Thyroid gland (tissue), 4 donors: ENCODE data around the gene EPHB3. TPM values are rescaled to one million over a fixed set of nuclear protein-coding genes. Genes with fewer than 3 reads are reported as not detected.

ENCODE experiments used
- DNase-seq, 2 donors: peaks; one replicate each; pipeline ENCODE4 v3.0.0-alpha.2; 2019
- H3K27ac ChIP-seq, 3 donors: fragments of 200-600 bp; sonication (generic); 1 replicate in 2 of 3; 2 replicates in 1 of 3; pipeline ENCODE4 v1.5.1; 2016 to 2019; ENCODE audit warnings: mild to moderate bottlenecking in 1 of 3, moderate library complexity in 1 of 3
- H3K27me3 ChIP-seq: fragments of 200-600 bp; sonication (generic); one replicate; pipeline ENCODE4 v1.5.1; 2019
- H3K36me3 ChIP-seq, 2 donors: fragments of 200-600 bp; sonication (generic); one replicate each; pipeline ENCODE4 v1.5.1; 2016 to 2019
- H3K4me1 ChIP-seq, 2 donors: fragments of 200-600 bp; sonication (generic); one replicate each; pipeline ENCODE4 v1.5.1; 2017 to 2019
- H3K4me3 ChIP-seq, 3 donors: fragments of 200-600 bp; sonication (generic); replicated peaks in 1 of 3; 1 replicate in 2 of 3; 2 replicates in 1 of 3; pipeline ENCODE4 v1.5.1; 2016; ENCODE audit warnings: mild to moderate bottlenecking in 1 of 3
- H3K9me3 ChIP-seq: fragments of 200-600 bp; sonication (generic); one replicate; pipeline ENCODE4 v1.5.1; 2017
- POLR2A ChIP-seq, 2 donors: fragments of 450-650 bp; IDR thresholded peaks; one replicate each; pipeline ENCODE4 v1.6.1; 2017; ENCODE audit warnings: antibody characterized with exemption in 2 of 2, mild to moderate bottlenecking in 2 of 2, moderate library complexity in 1 of 2
- WGBS, 2 donors: methylation state at CpG; one replicate each; pipeline ENCODE4 v1.1.5; 2017; 5-methylcytosine and 5-hydroxymethylcytosine counted together
- intact Hi-C: fragments of 100-400 bp; cut with DNase I; formaldehyde crosslinking; loops from one replicate; pipeline ENCODE4 v1.15.1; 2023
- total RNA-seq, 4 donors: library from RNA; depleted of rRNA; stranded (reverse); fragments of >200 nt; gene quantifications; one replicate each; pipeline ENCODE4 v1.2.3, GENCODE V29; 2016
- TF ChIP-seq, protein P1 (sequence below), 6 experiments: fragments of 200-600 bp in 3 of 6; fragments of 450-650 bp in 3 of 6; sonication (generic) in 3 of 6; IDR thresholded peaks; one replicate each; pipeline ENCODE4 v1.5.1; 2016 to 2019; ENCODE audit warnings: antibody characterized with exemption in 6 of 6, mild to moderate bottlenecking in 2 of 6, inconsistent platforms in 1 of 6, moderate library complexity in 1 of 6

EPHB3 gene
- total RNA-seq, 4 donors from 2014 or later = 0.46 to 2.7 (median 1.1) TPM

DNA sequence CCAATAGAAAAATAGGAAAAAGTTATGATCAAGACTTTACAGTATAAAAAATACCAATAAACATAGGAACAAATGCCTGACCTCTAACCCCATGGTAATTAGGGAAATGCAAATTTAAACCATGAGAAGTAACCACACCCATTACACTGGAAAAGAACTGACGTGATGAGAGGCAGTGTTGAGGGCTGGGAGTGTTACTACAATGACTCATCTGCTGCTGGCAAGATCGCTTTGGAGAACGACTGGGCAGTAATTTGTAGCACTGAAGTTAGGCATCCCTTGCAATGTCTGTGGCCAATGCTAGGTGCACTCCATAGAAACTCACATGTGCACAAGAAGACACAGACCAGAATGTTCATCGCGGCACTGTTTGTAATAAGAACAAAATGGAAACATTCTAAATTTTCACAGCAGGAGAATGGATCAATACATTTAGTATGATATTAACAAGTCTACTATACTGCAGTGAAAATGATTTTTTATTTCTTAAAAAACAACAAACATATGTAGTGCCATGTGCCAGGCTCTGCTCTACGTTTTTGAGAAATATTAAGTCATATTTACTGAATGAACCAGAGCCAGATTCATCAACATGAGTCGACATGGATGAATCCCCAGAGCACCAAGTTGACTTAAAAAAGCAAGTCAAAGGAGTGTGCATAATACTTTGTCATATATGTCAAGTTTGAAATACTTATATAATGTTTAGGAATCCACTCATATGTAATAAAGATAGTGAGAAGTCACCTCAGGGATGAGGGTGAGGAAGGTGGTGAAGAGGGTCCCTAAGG lies 37.6 kb upstream of the EPHB3 start:
- 40 to 61% methylated on average over 7 of the region's 7 CpGs for WGBS, 2 donors
- Histone ChIP-seq H3K27ac (no peak overlapping the region), H3K4me3 (no peak overlapping the region), H3K27me3 (peaks cover 11% of the 10 kb centered on the region), H3K4me1 (peaks cover 4 to 11% of the 10 kb centered on the region in 2 donors), H3K36me3 (no peaks in the 10 kb centered on the region), H3K9me3 (no peaks in the 10 kb centered on the region)
- DNase-seq = peak in 1 of 2 donors; percentile 9
- intact Hi-C loops = no loop called here
- TF ChIP-seq POLR2A (IDR thresholded peaks at IDR 0.05) = peak in 1 of 2 donors; percentile 9
- TF ChIP-seq, protein P1, sequence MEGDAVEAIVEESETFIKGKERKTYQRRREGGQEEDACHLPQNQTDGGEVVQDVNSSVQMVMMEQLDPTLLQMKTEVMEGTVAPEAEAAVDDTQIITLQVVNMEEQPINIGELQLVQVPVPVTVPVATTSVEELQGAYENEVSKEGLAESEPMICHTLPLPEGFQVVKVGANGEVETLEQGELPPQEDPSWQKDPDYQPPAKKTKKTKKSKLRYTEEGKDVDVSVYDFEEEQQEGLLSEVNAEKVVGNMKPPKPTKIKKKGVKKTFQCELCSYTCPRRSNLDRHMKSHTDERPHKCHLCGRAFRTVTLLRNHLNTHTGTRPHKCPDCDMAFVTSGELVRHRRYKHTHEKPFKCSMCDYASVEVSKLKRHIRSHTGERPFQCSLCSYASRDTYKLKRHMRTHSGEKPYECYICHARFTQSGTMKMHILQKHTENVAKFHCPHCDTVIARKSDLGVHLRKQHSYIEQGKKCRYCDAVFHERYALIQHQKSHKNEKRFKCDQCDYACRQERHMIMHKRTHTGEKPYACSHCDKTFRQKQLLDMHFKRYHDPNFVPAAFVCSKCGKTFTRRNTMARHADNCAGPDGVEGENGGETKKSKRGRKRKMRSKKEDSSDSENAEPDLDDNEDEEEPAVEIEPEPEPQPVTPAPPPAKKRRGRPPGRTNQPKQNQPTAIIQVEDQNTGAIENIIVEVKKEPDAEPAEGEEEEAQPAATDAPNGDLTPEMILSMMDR (IDR thresholded peaks at IDR 0.05) = no peak

DNA sequence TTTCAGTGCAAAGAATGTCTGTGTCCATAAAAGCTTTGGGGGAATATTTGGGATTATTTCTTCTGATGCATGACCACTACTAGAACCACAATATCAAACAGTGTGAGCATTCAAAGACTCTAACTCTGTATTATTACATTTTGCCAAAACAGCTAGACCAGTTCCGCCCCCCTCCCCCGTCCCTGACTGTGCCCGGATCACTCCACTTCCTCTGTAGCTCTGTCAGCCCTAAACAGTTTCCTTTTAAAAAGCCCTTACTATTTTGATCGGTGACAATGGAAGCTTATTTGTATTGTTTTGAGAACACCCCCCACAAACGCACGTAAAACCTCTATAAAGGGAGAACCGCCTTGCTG lies 36.6 kb upstream of the EPHB3 start:
- H3K4me3 ChIP-seq = peak overlapping the region; percentile 9 to 68 (median 30)
- WGBS, 2 donors = 1 to 5% methylated on average over 7 of the region's 7 CpGs
- H3K27ac ChIP-seq = peak overlapping the region in 2 of 3 donors; percentile 49 to 67
- no peaks in the 10 kb centered on the region for H3K36me3 ChIP-seq
- H3K9me3 ChIP-seq = no peaks in the 10 kb centered on the region
- no peak for DNase-seq
- peaks cover 4 to 11% of the 10 kb centered on the region in 2 donors for H3K4me1 ChIP-seq
- peaks cover 11% of the 10 kb centered on the region for H3K27me3 ChIP-seq
- intact Hi-C loops = no loop called here
- TF ChIP-seq, protein P1 (IDR thresholded peaks at IDR 0.05) = no peak
- TF ChIP-seq POLR2A (IDR thresholded peaks at IDR 0.05) = no peak

DNA sequence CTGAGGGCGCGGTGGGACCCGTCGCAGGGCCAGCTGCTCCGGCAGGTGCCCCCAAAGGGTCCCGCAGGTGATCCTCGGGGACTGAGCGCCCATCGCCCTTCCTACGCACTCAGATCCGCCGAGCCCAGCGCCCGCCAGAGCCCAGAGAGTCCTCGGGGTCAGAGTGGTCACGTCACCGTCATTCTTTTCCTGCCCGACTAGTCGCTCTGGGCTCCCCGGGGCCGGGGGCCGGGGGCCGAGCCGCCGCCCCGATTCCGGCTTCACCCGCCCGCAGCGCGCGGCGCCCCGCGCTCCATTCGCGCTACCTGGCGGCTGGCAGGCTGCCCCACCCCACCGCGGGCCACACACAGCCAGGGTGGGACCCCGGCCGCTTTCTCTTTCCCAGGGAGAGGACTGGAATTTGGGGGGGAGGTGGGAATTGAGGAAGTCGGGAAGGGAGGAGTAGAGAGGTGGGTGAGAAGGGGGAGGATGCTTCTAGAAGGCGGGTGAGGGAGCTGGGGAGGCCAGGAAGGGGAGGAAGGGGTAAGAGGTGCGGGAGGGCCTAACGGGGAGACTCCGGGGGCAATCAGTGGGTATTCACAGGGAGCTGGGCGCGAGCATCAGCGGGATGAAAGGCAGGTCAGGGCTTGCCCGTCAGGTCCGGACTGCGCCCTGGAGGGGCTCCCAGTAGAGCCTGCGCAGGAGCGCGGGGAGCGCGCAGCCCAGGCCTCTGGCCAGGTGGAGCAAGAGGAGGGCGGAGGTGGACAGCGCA lies 36.1 kb upstream of the EPHB3 start:
- TF ChIP-seq POLR2A (IDR thresholded peaks at IDR 0.05) = no peak
- Histone ChIP-seq H3K4me3 (peak overlapping the region; percentile 9 to 68 (median 30)), H3K27ac (peak overlapping the region; percentile 22 to 67 (median 49)), H3K9me3 (no peaks in the 10 kb centered on the region), H3K36me3 (no peaks in the 10 kb centered on the region), H3K4me1 (peaks cover 4 to 11% of the 10 kb centered on the region in 2 donors), H3K27me3 (peaks cover 11% of the 10 kb centered on the region)
- DNase-seq = peak in 1 of 2 donors; percentile 13
- WGBS, 2 donors = 2 to 3% methylated on average over 33 to 42 of the region's 60 CpGs
- intact Hi-C loops = no loop called here

DNA sequence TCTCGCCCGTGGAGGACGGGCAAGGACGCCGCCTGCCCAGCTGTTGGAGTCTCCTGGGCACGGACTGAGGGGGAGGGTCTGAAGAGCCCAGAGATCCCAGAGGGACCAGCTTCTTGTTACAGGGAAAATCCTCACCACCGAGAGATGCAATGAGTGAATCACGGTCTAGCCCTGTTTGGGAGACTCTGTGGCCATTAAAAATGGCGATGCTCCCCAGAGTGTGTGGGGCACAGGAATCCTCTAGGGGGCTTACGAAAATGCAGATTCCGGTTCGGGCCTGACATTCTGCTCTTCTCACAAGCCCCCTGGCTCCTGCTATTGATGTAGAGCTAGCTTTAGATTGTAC lies 35.5 kb upstream of the EPHB3 start:
- WGBS, 2 donors = 11 to 24% methylated on average over 5 to 12 of the region's 12 CpGs
- intact Hi-C loops = no loop called here
- peak overlapping the region in 1 of 3 donors; percentile 67 for H3K27ac ChIP-seq

DNA sequence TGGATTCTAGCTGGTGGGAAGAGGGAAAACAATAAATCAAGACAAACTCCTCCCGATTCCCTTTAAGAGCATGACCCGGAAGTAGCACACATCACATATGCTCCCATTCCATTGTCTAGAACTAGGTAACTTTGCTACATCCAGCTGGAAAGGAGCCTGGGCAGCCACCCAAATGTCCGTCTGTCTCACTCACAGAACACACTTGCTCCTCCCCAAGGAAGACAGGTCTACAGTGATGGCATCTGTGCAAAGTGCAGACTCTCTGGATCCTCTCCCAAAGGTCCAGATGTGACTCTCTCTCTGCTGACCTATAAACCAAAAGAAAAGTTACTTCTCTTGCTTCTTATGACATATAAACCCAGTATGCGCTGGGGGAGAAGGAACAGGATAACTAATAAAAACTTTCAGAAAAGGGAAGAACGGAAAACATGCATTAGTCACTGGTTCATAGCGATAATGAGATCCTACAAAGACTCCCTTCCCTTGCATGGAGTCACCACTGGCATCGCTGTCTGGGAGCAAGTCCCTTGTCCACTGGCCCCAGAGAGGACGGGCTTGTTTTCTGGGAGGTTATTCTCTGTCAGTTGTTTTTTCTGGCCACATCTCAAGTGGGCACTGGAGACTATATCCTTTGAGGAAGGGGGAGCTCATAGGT lies 29.8 kb upstream of the EPHB3 start:
- 48 to 49% methylated on average over 8 of the region's 8 CpGs for WGBS, 2 donors
- DNase-seq = no peak

More for the DNA sequence above, 35.5 kb upstream of the EPHB3 start:
- Histone ChIP-seq H3K9me3 (no peaks in the 10 kb centered on the region), H3K4me1 (peaks cover 4 to 11% of the 10 kb centered on the region in 2 donors), H3K36me3 (no peaks in the 10 kb centered on the region), H3K4me3 (peak overlapping the region in 1 of 3 donors; percentile 30), H3K27me3 (peaks cover 11% of the 10 kb centered on the region)
- TF ChIP-seq, protein P1 (IDR thresholded peaks at IDR 0.05) = no peak
- TF ChIP-seq POLR2A (IDR thresholded peaks at IDR 0.05) = no peak
- DNase-seq = no peak

More for the DNA sequence above, 29.8 kb upstream of the EPHB3 start:
- Histone ChIP-seq H3K4me3 (no peak overlapping the region), H3K4me1 (no peaks in the 10 kb centered on the region), H3K9me3 (no peaks in the 10 kb centered on the region), H3K27me3 (no peaks in the 10 kb centered on the region), H3K36me3 (no peaks in the 10 kb centered on the region), H3K27ac (no peak overlapping the region)
- no peak for TF ChIP-seq POLR2A (IDR thresholded peaks at IDR 0.05)
- TF ChIP-seq, protein P1 (IDR thresholded peaks at IDR 0.05) = no peak
- intact Hi-C loops = no loop called here
